MCF 10A (cell line): ENCODE results near the gene HECA. TPM values are rescaled to one million over a fixed set of nuclear protein-coding genes. Genes with fewer than 3 reads are reported as not detected.

Experiments used
- BruUV-seq: library from RNA; stranded (reverse); fragments of 400-500 nt; replicated peaks from 2 replicates; lab custom pipeline; 2021; lab: Mats Ljungman, UMichigan
- CTCF ChIA-PET: fragments of 300-600 bp; sonication (Branson Sonifier 250); formaldehyde crosslinking; extraction: SDS; loops from one replicate; lab custom pipeline; 2021; ENCODE audit warnings: antibody characterized with exemption, inconsistent platforms; lab: Yijun Ruan, JAX
- POLR2A ChIA-PET: fragments of 300-600, 350-650 bp; sonication (Branson Sonifier 250); formaldehyde crosslinking; extraction: SDS; loops from one replicate; lab custom pipeline; 2020; ENCODE audit warnings: antibody characterized with exemption, inconsistent platforms; lab: Yijun Ruan, JAX
- DNase-seq: peaks from one replicate; pipeline ENCODE4 v3.0.0-alpha.2; 2018; ENCODE audit not compliant: unreplicated experiment
- H3K27ac Mint-ChIP-seq: one replicate; pipeline ENCODE4 v1.8.0; 2022; ENCODE audit warnings: mild to moderate bottlenecking, low read depth, mixed read lengths; ENCODE audit not compliant: unreplicated experiment
- H3K27me3 Mint-ChIP-seq: one replicate; pipeline ENCODE4 v1.8.0; 2022; ENCODE audit warnings: mixed read lengths; ENCODE audit not compliant: insufficient read depth, unreplicated experiment
- H3K36me3 Mint-ChIP-seq: one replicate; pipeline ENCODE4 v1.8.0; 2022; ENCODE audit warnings: mild to moderate bottlenecking, moderate library complexity, mixed read lengths; ENCODE audit not compliant: insufficient read depth, unreplicated experiment
- H3K4me1 Mint-ChIP-seq: one replicate; pipeline ENCODE4 v1.8.0; 2022; ENCODE audit warnings: mixed read lengths; ENCODE audit not compliant: insufficient read depth, unreplicated experiment
- H3K4me3 Mint-ChIP-seq: one replicate; pipeline ENCODE4 v1.8.0; 2022; ENCODE audit warnings: mild to moderate bottlenecking, moderate library complexity, mixed read lengths; ENCODE audit not compliant: unreplicated experiment
- H3K9me3 Mint-ChIP-seq: one replicate; pipeline ENCODE4 v1.8.0; 2022; ENCODE audit warnings: mixed read lengths; ENCODE audit not compliant: unreplicated experiment
- intact Hi-C: fragments of 100-400 bp; cut with micrococcal nuclease; formaldehyde crosslinking; loops from 2 replicates; pipeline ENCODE4 v1.14.1; 2022
- total RNA-seq: library from RNA; stranded (reverse); gene quantifications from 2 replicates; pipeline ENCODE4 v1.2.3, GENCODE V29; 2022
- TF ChIP-seq, protein P1 (sequence below): fragments of 200-600 bp; IDR thresholded peaks from one replicate; pipeline ENCODE4 v1.8.0; 2022; ENCODE audit warnings: antibody characterized with exemption, mild to moderate bottlenecking; ENCODE audit not compliant: unreplicated experiment

HECA gene
- total RNA-seq, 1 experiment from 2014 or later: 11.1 TPM

DNA sequence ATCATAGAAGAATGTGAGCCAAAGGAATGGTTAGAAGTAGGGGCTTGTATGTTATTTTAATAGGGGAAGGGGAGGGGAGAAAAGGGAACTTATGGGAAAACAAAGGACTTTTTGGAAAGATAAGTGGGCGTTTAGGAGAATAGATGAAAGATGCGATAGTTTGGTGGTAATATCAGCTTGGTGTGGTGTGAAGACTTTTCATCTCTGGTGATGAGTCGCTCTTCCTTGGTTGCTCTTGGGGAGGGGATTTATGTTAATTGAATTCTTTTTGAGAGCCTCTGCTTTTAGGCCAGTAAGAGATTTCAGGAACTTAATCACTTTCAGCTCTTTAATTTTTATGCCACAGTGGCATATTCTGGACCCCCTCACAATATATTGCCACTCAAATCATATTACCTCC lies 10.8 kb downstream of the HECA start:
- Mint-ChIP-seq H3K4me1 (peaks cover 20% of the 10 kb centered on the region), H3K36me3 (no peaks in the 10 kb centered on the region), H3K27me3 (no peaks in the 10 kb centered on the region), H3K9me3 (no peaks in the 10 kb centered on the region), H3K27ac (no peak overlapping the region), H3K4me3 (no peak overlapping the region)
- ChIA-PET POLR2A (interaction anchor here (0.7 to 1.7 kb wide), 2 partner anchors 8 to 1341 kb away, joined by 3 read pairs; no protein-coding TSS in a partner anchor), CTCF (interaction anchor here (0.6 to 0.8 kb wide), 2 partner anchors 51 to 166 kb away, joined by 3 read pairs; no protein-coding TSS in a partner anchor)
- no peak for DNase-seq
- no TSS peak for BruUV-seq
- intact Hi-C loops: no loop called here
- TF ChIP-seq, protein P1, sequence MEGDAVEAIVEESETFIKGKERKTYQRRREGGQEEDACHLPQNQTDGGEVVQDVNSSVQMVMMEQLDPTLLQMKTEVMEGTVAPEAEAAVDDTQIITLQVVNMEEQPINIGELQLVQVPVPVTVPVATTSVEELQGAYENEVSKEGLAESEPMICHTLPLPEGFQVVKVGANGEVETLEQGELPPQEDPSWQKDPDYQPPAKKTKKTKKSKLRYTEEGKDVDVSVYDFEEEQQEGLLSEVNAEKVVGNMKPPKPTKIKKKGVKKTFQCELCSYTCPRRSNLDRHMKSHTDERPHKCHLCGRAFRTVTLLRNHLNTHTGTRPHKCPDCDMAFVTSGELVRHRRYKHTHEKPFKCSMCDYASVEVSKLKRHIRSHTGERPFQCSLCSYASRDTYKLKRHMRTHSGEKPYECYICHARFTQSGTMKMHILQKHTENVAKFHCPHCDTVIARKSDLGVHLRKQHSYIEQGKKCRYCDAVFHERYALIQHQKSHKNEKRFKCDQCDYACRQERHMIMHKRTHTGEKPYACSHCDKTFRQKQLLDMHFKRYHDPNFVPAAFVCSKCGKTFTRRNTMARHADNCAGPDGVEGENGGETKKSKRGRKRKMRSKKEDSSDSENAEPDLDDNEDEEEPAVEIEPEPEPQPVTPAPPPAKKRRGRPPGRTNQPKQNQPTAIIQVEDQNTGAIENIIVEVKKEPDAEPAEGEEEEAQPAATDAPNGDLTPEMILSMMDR: no peak

DNA sequence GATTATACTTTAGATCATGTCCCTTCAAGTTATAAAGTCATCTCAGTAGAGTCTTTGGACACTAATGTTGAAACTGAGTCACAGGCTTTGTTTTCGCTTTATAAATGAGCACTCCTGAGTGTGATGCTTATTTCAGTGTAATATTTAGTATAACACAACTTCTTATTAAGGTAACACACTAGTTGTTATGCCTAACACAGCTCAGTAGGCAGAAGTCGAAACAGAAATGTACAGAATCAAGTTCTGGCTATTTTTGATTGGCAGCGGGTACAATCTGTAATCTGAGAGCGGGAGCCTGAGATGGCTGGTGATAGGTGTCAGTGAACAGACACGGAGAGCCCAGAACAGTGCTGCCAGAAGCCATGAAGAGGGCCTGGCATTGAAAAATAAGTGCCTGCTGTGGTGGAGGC lies 11.4 kb downstream of the HECA start:
- DNase-seq: no peak
- Mint-ChIP-seq H3K9me3 (no peaks in the 10 kb centered on the region), H3K4me1 (peaks cover 20% of the 10 kb centered on the region), H3K36me3 (no peaks in the 10 kb centered on the region), H3K4me3 (no peak overlapping the region), H3K27ac (no peak overlapping the region), H3K27me3 (no peaks in the 10 kb centered on the region)
- no TSS peak for BruUV-seq
- TF ChIP-seq, protein P1: no peak
- intact Hi-C loops: no loop called here
- POLR2A ChIA-PET: interaction anchor here (1.7 kb wide), 1 partner anchor 9 kb away, joined by 3 read pairs; no protein-coding TSS in a partner anchor
- CTCF ChIA-PET: interaction anchor here (0.6 to 0.9 kb wide), 3 partner anchors 12 to 51 kb away, joined by 3 to 4 read pairs (median 3); no protein-coding TSS in a partner anchor

DNA sequence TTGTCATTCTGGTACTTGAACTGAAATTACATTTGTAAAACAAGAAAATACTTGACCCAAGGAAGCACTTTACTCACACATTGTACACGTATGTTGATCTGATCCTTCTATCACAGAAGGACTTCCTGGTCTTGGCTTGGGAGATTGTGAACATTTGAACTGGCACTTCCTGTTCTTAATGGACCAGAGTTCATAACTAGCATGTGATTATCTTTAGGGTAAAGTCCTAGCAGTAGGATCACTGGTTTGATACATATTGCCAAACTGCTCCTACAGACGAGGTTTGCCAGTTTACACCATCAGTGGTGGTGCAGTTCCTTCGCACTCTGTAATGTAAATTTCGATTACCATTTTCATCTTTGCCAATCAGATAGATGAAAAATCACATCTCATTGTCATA lies 12.7 kb downstream of the HECA start:
- Mint-ChIP-seq H3K27me3 (no peaks in the 10 kb centered on the region), H3K27ac (no peak overlapping the region), H3K4me1 (peaks cover 27% of the 10 kb centered on the region), H3K9me3 (no peaks in the 10 kb centered on the region), H3K4me3 (no peak overlapping the region), H3K36me3 (no peaks in the 10 kb centered on the region)
- TF ChIP-seq, protein P1: no peak
- no TSS peak for BruUV-seq
- intact Hi-C loops: no loop called here
- ChIA-PET POLR2A (interaction anchor here (1.7 kb wide), 1 partner anchor 10 kb away, joined by 3 read pairs; no protein-coding TSS in a partner anchor), CTCF (interaction anchor here (0.7 kb wide), 1 partner anchor 217 kb away, joined by 3 read pairs; no protein-coding TSS in a partner anchor)
- no peak for DNase-seq

DNA sequence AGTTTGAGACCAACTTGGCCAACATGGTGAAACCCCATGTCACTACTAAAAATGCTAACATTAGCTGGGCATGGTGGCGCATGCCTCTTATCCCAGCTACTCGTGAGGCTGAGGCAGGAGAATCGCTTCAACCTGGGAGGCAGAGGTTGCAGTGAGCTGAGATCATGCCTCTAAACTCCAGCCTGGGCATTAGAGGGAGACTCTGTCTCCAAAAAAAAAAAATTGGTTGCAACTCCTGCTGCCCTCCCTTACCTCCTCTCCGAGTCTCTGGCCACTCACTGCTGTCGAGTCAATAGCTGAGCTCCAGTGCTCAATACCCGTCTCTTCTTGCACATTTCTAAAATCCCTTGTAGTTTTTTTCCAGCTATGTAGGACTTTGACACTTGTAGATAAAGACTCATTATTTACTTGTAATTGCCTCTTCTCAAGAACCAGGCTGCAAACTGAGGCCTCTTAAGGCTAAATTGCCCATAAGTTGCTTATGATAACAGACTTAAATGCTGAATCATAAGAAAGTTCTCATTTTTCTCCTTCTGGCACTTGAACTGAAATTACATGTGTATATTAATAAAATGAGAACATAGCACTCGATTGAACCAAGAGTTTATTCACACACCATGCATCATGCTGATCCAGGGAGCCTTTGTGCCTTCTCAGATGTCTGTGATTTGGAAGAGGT lies 13.8 kb downstream of the HECA start:
- no TSS peak for BruUV-seq

More for the DNA sequence above, 13.8 kb downstream of the HECA start:
- TF ChIP-seq, protein P1: no peak
- Mint-ChIP-seq H3K9me3 (no peaks in the 10 kb centered on the region), H3K27ac (no peak overlapping the region), H3K4me3 (no peak overlapping the region), H3K4me1 (peaks cover 25% of the 10 kb centered on the region), H3K27me3 (no peaks in the 10 kb centered on the region), H3K36me3 (no peaks in the 10 kb centered on the region)
- ChIA-PET CTCF (interaction anchor here (1.3 kb wide), 1 partner anchor 20 kb away, joined by 3 read pairs; no protein-coding TSS in a partner anchor), POLR2A (interaction anchor here (1.2 to 2.6 kb wide), 2 partner anchors 11 to 157 kb away, joined by 3 to 6 read pairs; no protein-coding TSS in a partner anchor)
- DNase-seq: no peak
- intact Hi-C loops: no loop called here
